Muscle of leg (tissue), 11 donors: ENCODE results near the gene LIPJ. TPM values are rescaled to one million over a fixed set of nuclear protein-coding genes. Genes with fewer than 3 reads are reported as not detected.

Source experiments
- DNase-seq: peaks from one replicate; pipeline ENCODE4 v3.0.0; 2013
- H3K27ac ChIP-seq: one replicate; pipeline ENCODE4 v1.5.1; 2013; ENCODE audit warnings: mild to moderate bottlenecking, low read length, control low read depth
- H3K27me3 ChIP-seq: one replicate; pipeline ENCODE4 v1.6.1; 2013; ENCODE audit warnings: low read length; ENCODE audit not compliant: control insufficient read depth, insufficient read depth
- H3K36me3 ChIP-seq: one replicate; pipeline ENCODE4 v1.6.1; 2013; ENCODE audit warnings: low read length; ENCODE audit not compliant: control insufficient read depth, insufficient read depth
- H3K4me1 ChIP-seq: one replicate; pipeline ENCODE4 v1.6.1; 2013; ENCODE audit warnings: low read length; ENCODE audit not compliant: control insufficient read depth, insufficient read depth
- H3K4me3 ChIP-seq: one replicate; pipeline ENCODE4 v1.5.1; 2013; ENCODE audit warnings: low read length, control low read depth
- H3K9me3 ChIP-seq: replicated peaks from 2 replicates; pipeline ENCODE4 v1.6.1; 2013; ENCODE audit warnings: low read depth, low read length; ENCODE audit not compliant: control insufficient read depth
- WGBS: methylation state at CpG from one replicate; pipeline ENCODE4 v1.1.5; 2013; ENCODE audit warnings: missing lambda C conversion rate; ENCODE audit not compliant: insufficient coverage; 5-methylcytosine and 5-hydroxymethylcytosine counted together
- polyA plus RNA-seq, 8 donors: library from polyadenylated mRNA; unstranded; fragments of 120-200 nt; gene quantifications; one replicate each; pipeline versions ENCODE4 v1.2.1 to v1.2.3, GENCODE V29; 2013; ENCODE audit warnings: inconsistent platforms in 1 of 8, low replicate concordance in 1 of 8; ENCODE audit not compliant: insufficient read length in 8 of 8, insufficient read depth in 1 of 8
- total RNA-seq: library from RNA; stranded (reverse); fragments of 120-200 nt; gene quantifications from one replicate; pipeline ENCODE4 v1.2.4, GENCODE V29; 2013

LIPJ gene
- total and polyA plus RNA-seq, 9 donors, result 0.07 to 0.13 (median 0.09) TPM; not detected in 5

GRCh38 chr10:88624840-88625239, 38.3 kb downstream of the LIPJ start:
- Histone ChIP-seq H3K4me3 (no peak overlapping the region), H3K27ac (no peak overlapping the region), H3K36me3 (no peaks in the 10 kb centered on the region), H3K27me3 (no peaks in the 10 kb centered on the region), H3K9me3 (no peaks in the 10 kb centered on the region), H3K4me1 (no peaks in the 10 kb centered on the region)
- DNase-seq, result no peak

- H3K4me3 ChIP-seq, result no peak overlapping the region
- H3K36me3 ChIP-seq, result no peaks in the 10 kb centered on the region
- no peak overlapping the region for H3K27ac ChIP-seq
- peaks cover 5% of the 10 kb centered on the region for H3K9me3 ChIP-seq
- no peak for DNase-seq
- WGBS, result no CpG with 5 or more reads among the region's 2 CpGs
- no peaks in the 10 kb centered on the region for H3K4me1 ChIP-seq
- no peaks in the 10 kb centered on the region for H3K27me3 ChIP-seq
Measured at GRCh38 chr10:88640186-88640585, 53.6 kb downstream of the LIPJ start.

- DNase-seq, result no peak
- WGBS, result 32% methylated on average over 3 of the region's 6 CpGs
- Histone ChIP-seq H3K4me1 (no peaks in the 10 kb centered on the region), H3K36me3 (no peaks in the 10 kb centered on the region), H3K27me3 (no peaks in the 10 kb centered on the region), H3K4me3 (no peak overlapping the region), H3K27ac (no peak overlapping the region), H3K9me3 (peaks cover 5% of the 10 kb centered on the region)
Measured at GRCh38 chr10:88642209-88642608, 55.6 kb downstream of the LIPJ start.

DNA sequence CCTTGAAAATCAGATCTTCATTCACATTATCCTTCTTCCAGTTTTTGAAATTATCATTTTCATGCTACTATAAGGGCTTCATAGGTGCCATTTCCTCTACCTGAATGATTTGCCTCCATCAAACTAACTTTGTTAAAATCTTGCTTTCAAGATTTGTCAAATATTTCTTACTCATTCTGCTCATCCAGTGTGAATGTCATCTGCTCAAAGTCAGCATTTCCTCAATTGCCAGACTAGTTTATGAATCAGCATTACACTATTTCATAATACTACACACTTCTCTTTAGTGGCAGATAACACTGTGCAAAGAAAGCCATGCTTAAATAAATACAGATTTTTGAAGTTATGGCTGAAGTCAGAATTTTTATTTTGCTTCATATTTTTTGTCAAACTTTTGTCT, 56.4 kb downstream of the LIPJ start:
- DNase-seq, result peak; percentile 6
- no peaks in the 10 kb centered on the region for H3K36me3 ChIP-seq
- H3K9me3 ChIP-seq, result no peaks in the 10 kb centered on the region
- no peaks in the 10 kb centered on the region for H3K4me1 ChIP-seq
- no peak overlapping the region for H3K27ac ChIP-seq
- H3K27me3 ChIP-seq, result no peaks in the 10 kb centered on the region
- H3K4me3 ChIP-seq, result no peak overlapping the region

- Histone ChIP-seq H3K27ac (no peak overlapping the region), H3K27me3 (no peaks in the 10 kb centered on the region), H3K4me3 (no peak overlapping the region), H3K36me3 (no peaks in the 10 kb centered on the region), H3K4me1 (no peaks in the 10 kb centered on the region), H3K9me3 (no peaks in the 10 kb centered on the region)
- 80% methylated on average over 1 of the region's 2 CpGs for WGBS
- DNase-seq, result no peak
Measured at GRCh38 chr10:88647061-88647615, 60.6 kb downstream of the LIPJ start.

DNA sequence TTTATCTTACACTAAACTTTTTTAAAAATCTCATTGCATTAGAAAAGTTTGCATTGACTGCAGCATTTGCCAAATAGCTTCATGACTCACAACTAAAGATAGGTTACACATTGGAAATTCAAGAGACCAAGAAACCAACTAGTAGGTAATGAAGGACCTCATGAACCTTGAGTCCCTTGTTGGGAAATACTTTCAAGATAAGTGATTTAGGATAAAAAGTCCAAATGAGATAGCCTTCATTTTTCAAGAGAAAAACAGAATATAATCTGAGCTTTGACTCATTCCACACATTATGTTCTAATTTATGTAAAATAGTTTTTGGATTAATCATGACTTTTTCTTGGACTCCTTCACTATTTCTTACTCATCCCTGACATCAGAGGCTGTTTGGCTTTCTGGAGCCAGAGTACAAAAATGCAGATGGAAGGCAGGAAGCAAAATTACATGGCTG, 64.6 kb downstream of the LIPJ start:
- no peaks in the 10 kb centered on the region for H3K36me3 ChIP-seq
- H3K27ac ChIP-seq, result no peak overlapping the region
- no peaks in the 10 kb centered on the region for H3K27me3 ChIP-seq
- H3K9me3 ChIP-seq, result no peaks in the 10 kb centered on the region
- DNase-seq, result peak; percentile 75
- H3K4me3 ChIP-seq, result no peak overlapping the region
- no peaks in the 10 kb centered on the region for H3K4me1 ChIP-seq

- H3K27ac ChIP-seq, result no peak overlapping the region
- no peak overlapping the region for H3K4me3 ChIP-seq
- no peaks in the 10 kb centered on the region for H3K36me3 ChIP-seq
- WGBS, result no CpG with 5 or more reads among the region's 2 CpGs
- no peaks in the 10 kb centered on the region for H3K9me3 ChIP-seq
- no peak for DNase-seq
- no peaks in the 10 kb centered on the region for H3K27me3 ChIP-seq
- H3K4me1 ChIP-seq, result no peaks in the 10 kb centered on the region
Measured at GRCh38 chr10:88652616-88653015, 66.1 kb downstream of the LIPJ start.

Other genes starting within 250 kb of the LIPJ start
- 3.5 TPM for gene RNLS, start 3.4 kb upstream of the LIPJ start, total RNA-seq
- gene RNLS, start 3.4 kb upstream of the LIPJ start, polyA plus RNA-seq, result 1 to 10 TPM; 2.0 to 4.5 (median 3.3) TPM
- not detected for gene LIPF, start 77.7 kb downstream of the LIPJ start, total RNA-seq
- gene LIPF, start 77.7 kb downstream of the LIPJ start, polyA plus RNA-seq, result under 1 TPM in 2 of 8 donors, not detected in 6; 0.16 to 0.79 TPM
- not detected for gene LIPK, start 119.5 kb downstream of the LIPJ start, total RNA-seq
- gene LIPK, start 119.5 kb downstream of the LIPJ start, polyA plus RNA-seq, result under 1 TPM in 2 of 8 donors, not detected in 6; 0.27 to 0.57 TPM
- not detected for gene LIPN, start 173.3 kb downstream of the LIPJ start, total RNA-seq
- not detected for gene LIPN, start 173.3 kb downstream of the LIPJ start, polyA plus RNA-seq
- not detected for gene LIPM, start 216.0 kb downstream of the LIPJ start, total RNA-seq
- under 1 TPM in 1 of 8 donors, not detected in 7; 0.14 TPM for gene LIPM, start 216.0 kb downstream of the LIPJ start, polyA plus RNA-seq